HFF-Myc (cell line): ENCODE measurements around the gene TRIM24.
"Not testable (repeated sequence)": the region's sequence is repeated elsewhere in the genome, so short reads cannot be mapped to it uniquely, and the experiment has no call there.

Source experiments
- DNase-seq: peaks from one replicate; pipeline ENCODE4 v3.0.0-alpha.2; 2011; ENCODE audit warnings: low read depth; ENCODE audit errors: extremely low read depth
- H3K4me3 ChIP-seq: replicated peaks from 2 replicates; pipeline ENCODE4 v1.5.1; 2011; ENCODE audit warnings: low read depth, mild to moderate bottlenecking, control low read depth, low read length
- TF ChIP-seq, protein P1 (sequence below): IDR thresholded peaks from 2 replicates; pipeline ENCODE4 v1.5.1; 2012; ENCODE audit warnings: mild to moderate bottlenecking, low read depth, low read length, control low read depth; ENCODE audit errors: missing control alignments

The TRIM24 gene

DNA sequence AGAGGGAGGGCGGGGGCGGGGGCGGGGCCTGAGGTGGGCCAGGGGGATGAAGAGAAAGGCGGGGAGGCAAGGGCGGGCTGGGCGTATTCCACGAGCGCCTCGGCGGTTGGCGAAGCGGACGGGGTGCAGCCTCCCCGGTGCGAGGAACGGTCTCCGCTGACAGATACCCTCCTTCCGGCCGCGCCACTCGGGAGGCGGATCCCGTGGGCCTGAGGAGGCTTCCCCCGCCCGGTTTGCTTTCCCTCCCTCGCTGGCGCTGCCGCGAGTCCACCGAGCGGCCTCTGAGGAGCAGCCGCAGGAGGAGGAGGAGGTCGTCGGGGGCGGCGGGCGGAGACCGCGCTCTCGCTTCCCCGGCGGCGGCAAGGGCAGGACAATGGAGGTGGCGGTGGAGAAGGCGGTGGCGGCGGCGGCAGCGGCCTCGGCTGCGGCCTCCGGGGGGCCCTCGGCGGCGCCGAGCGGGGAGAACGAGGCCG is at the start of gene TRIM24:
Gene TRIM24, plus strand, starts transcription at position 84 of the 473 bp plus-strand sequence. Its CDS starts 290 bp downstream, at position 374.
- DNase-seq: no peak
- TF ChIP-seq, protein P1, sequence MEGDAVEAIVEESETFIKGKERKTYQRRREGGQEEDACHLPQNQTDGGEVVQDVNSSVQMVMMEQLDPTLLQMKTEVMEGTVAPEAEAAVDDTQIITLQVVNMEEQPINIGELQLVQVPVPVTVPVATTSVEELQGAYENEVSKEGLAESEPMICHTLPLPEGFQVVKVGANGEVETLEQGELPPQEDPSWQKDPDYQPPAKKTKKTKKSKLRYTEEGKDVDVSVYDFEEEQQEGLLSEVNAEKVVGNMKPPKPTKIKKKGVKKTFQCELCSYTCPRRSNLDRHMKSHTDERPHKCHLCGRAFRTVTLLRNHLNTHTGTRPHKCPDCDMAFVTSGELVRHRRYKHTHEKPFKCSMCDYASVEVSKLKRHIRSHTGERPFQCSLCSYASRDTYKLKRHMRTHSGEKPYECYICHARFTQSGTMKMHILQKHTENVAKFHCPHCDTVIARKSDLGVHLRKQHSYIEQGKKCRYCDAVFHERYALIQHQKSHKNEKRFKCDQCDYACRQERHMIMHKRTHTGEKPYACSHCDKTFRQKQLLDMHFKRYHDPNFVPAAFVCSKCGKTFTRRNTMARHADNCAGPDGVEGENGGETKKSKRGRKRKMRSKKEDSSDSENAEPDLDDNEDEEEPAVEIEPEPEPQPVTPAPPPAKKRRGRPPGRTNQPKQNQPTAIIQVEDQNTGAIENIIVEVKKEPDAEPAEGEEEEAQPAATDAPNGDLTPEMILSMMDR: no peak

DNA sequence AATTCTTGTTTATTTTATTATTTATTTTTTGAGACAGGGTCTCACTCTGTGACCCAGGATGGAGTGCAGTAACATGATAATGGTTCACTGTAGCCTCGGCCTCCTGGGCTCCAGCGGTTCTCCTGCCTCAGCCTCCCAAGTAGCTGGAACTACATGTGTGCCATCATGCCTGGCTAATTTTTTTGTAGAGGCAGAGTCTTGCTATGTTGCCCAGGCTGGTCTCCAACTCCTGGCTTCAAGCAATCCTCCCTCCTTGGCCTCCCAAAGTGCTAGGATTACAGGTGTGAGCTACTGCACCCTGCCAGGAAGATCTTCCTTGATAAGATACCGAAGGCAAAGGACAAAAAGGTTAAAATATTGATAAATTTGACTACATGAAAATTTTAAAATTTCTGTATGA is 48.0 kb upstream of the TRIM24 start:
- not testable (repeated sequence) for H3K4me3 ChIP-seq, DNase-seq

More for the DNA sequence above, at the start of gene TRIM24:
- H3K4me3 ChIP-seq: peak within 1 kb of the TSS; percentile 66

DNA sequence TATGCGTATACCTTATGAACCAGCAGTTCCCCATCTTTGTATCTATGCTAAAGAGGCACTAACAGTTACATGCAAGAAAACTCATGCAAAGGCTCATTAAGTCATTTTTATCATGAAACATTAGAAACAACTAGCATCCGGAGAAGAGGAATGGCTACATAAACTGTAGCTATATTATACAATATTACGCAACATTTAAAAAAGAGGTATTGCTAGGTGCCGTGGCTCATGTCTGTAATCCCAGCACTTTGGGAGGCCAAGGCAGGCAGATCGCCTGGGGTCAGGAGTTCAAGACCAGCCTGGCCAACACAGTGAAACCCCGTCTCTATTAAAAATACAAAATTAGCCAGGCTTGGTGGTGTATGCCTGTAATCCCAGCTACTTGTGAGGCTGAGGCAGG is 47.1 kb upstream of the TRIM24 start:
- not testable (repeated sequence) for H3K4me3 ChIP-seq, DNase-seq

DNA sequence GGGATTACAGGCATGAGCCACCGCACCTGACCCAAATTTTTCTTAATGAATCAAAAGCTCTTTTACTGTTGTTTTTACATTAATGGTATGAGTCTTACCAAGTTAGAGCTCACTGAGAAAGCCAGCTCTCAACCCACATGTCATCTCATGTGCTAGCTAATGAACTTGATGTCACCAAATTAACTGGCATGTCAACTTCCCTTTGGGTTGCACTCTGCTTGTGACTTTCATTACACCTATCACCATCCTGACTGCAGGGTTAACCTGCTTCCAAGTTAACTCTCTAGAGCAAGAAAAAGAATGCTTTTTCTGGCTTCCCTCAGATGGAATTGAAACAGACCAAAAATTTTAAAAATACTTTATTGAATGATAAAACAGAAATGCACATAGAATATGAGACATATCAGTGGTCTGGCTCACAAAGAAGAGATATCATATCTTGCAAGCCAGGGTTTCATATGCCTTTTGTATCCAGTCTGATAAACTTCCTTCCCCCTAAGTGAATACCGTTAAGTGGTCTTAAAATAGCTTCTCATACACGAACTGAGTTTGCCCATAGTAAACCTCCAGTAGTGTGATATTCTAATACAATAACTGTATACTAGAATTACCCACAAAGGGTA is 42.9 kb upstream of the TRIM24 start:
- TF ChIP-seq, protein P1: no peak
- no peak for DNase-seq
- H3K4me3 ChIP-seq: no peak overlapping the region

DNA sequence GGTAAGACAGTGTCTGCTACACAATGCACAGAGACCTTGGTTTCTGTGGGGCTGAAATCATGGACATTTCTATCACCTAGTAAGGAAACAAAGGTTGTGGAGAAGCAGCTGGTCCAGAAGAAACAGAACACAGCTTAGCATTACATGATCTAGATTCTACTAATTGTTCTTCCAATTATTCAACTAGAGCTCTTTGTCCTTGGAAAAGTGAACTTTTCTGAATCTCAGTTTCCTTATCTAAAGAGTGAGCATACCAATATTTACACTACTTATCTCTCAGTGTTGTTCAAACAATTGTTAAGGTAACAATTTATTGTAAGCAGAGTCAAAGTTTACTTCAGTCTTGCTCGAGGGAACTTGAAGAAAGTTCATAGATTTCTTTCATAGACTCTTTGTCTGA is 42.3 kb upstream of the TRIM24 start:
- no peak overlapping the region for H3K4me3 ChIP-seq
- no peak for DNase-seq
- TF ChIP-seq, protein P1: no peak

DNA sequence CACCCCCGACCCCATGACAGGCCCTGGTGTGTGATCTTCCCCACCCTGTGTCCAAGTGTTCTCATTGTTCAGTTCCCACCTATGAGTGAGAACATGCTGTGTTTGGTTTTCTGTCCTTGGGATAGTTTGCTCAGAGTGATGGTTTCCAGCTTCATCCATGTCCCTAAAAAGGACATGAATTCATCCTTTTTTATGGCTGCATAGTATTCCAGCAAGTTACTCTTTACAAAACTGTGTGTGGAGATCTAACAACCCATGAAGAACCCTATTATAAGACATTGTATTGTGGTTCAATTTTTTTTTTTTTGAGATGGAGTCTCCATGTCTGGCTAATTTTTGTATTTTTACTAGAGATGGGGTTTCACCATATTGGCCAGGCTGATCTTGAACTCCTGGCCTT is 41.7 kb upstream of the TRIM24 start:
- not testable (repeated sequence) for H3K4me3 ChIP-seq, DNase-seq

DNA sequence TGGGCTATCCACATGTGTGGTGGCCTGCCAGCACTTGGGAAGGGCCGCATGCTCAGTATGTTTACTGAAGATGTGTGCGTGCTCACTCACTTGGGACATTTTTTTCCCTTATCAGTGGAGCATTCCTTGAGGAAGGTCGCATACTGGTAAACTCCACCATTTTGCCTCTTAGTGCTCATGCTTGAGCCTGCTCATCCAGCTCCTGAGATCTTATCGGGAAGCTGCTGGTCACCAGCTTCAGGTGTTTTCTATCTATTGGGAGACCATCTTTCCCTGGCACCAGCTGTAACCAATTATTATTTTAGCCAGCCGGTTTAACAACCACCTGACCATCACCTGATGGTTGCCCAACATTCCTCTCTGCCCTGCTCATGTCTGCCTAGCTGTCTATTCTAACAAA is 35.0 kb upstream of the TRIM24 start:
- TF ChIP-seq, protein P1: no peak
- DNase-seq: no peak
- H3K4me3 ChIP-seq: no peak overlapping the region

DNA sequence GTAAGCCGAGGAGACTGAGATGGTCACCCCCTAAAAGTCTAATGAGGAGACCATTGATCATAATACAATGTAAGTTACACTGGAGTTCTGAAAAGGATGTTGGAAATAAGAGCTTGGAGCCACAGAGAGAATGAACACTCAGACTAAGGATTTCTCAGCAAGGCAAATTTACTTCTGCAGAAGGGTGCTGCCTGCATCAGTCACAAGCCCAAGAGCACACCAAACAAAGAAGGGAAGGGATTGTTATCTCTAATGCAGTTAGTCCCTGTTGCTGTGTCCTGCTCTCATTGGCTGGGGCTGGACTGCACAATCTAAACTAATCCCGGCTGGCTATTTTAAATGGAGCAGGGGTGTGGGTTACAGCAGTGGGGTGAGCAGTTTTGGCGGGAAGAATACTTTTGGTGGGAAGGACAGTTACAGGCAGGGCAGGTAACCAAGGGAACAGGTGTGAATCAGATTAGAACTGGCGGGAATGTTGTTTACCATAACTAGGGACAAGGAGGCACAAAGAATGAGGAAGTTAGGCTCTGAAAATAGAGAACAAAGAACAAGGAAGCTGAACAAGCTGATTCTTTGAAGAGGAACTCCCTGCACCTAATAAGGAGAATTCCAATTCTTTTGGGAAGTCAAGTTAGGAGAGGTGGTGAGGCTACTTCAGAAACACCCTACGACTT is 30.3 kb upstream of the TRIM24 start:
- DNase-seq: no peak
- TF ChIP-seq, protein P1: no peak
- no peak overlapping the region for H3K4me3 ChIP-seq
